Panc1 (cell line): ENCODE results near the gene ZNF568.

Experiments used
- CTCF ChIP-seq: fragments of 450-650 bp; IDR thresholded peaks from 2 replicates; pipeline ENCODE4 v1.5.1; 2017; ENCODE audit warnings: mild to moderate bottlenecking
- POLR2AphosphoS5 ChIP-seq: IDR thresholded peaks from 2 replicates; pipeline ENCODE4 v1.6.1; 2012; ENCODE audit warnings: mild to moderate bottlenecking, low read depth, low read length, moderate library complexity
- SIN3A ChIP-seq: IDR thresholded peaks from 2 replicates; pipeline ENCODE4 v1.6.1; 2012; ENCODE audit warnings: low read depth, mild to moderate bottlenecking, low read length, moderate library complexity, borderline replicate concordance; ENCODE audit not compliant: insufficient read depth
- TCF7L2 ChIP-seq: IDR thresholded peaks from 2 replicates; pipeline ENCODE4 v1.6.1; 2011; ENCODE audit warnings: mild to moderate bottlenecking, low read depth, low read length, inconsistent platforms
- TF ChIP-seq, protein P1 (sequence below), 2 experiments: IDR thresholded peaks; 2 replicates each; pipeline ENCODE4 v1.6.1; 2011 to 2012; ENCODE audit warnings: low read depth in 2 of 2, control low read depth in 1 of 2, low read length in 1 of 2, mild to moderate bottlenecking in 1 of 2, moderate library complexity in 1 of 2; ENCODE audit not compliant: insufficient read depth in 1 of 2

GRCh38 chr19:37007587-37008220 lies 91.6 kb downstream of the ZNF568 start:
- TF ChIP-seq POLR2AphosphoS5: no peak
- no peak for TF ChIP-seq CTCF
- TF ChIP-seq, protein P1, sequence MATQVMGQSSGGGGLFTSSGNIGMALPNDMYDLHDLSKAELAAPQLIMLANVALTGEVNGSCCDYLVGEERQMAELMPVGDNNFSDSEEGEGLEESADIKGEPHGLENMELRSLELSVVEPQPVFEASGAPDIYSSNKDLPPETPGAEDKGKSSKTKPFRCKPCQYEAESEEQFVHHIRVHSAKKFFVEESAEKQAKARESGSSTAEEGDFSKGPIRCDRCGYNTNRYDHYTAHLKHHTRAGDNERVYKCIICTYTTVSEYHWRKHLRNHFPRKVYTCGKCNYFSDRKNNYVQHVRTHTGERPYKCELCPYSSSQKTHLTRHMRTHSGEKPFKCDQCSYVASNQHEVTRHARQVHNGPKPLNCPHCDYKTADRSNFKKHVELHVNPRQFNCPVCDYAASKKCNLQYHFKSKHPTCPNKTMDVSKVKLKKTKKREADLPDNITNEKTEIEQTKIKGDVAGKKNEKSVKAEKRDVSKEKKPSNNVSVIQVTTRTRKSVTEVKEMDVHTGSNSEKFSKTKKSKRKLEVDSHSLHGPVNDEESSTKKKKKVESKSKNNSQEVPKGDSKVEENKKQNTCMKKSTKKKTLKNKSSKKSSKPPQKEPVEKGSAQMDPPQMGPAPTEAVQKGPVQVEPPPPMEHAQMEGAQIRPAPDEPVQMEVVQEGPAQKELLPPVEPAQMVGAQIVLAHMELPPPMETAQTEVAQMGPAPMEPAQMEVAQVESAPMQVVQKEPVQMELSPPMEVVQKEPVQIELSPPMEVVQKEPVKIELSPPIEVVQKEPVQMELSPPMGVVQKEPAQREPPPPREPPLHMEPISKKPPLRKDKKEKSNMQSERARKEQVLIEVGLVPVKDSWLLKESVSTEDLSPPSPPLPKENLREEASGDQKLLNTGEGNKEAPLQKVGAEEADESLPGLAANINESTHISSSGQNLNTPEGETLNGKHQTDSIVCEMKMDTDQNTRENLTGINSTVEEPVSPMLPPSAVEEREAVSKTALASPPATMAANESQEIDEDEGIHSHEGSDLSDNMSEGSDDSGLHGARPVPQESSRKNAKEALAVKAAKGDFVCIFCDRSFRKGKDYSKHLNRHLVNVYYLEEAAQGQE (IDR thresholded peaks at IDR 0.05; ENCODE audit: insufficient read depth in 1 of 2, low read depth in 2 of 2, low read length in 1 of 2): no peak
- TF ChIP-seq TCF7L2: no peak
- no peak for TF ChIP-seq SIN3A
